HG03108 (cell line): ENCODE results near the gene SNX8.

Experiments used
- ATAC-seq: cut with Tn5 transposase; IDR thresholded peaks from one replicate; pipeline ENCODE4 v1.9.1; 2021; ENCODE audit warnings: moderate library complexity; ENCODE audit not compliant: unreplicated experiment

The SNX8 gene

DNA sequence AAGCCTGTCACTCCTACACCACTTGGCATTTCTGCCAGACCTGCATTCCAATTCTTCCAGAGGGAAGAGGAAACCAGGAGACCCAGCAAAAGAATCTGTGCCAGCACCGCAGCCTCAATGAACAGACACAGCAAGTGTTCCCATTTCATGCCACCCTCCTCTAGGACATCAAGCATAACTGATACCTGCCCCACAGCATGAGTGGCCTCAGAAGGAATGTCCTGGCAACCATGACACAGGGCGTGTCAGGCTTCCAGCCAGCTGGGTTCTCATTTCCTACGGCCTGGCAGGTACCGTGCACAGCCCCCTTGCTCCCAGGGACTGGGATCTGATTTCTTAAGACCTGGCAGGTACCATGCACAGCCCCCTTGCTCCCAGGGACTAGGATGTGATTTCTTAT is 89.3 kb downstream of the SNX8 start:
- ATAC-seq = no peak

DNA sequence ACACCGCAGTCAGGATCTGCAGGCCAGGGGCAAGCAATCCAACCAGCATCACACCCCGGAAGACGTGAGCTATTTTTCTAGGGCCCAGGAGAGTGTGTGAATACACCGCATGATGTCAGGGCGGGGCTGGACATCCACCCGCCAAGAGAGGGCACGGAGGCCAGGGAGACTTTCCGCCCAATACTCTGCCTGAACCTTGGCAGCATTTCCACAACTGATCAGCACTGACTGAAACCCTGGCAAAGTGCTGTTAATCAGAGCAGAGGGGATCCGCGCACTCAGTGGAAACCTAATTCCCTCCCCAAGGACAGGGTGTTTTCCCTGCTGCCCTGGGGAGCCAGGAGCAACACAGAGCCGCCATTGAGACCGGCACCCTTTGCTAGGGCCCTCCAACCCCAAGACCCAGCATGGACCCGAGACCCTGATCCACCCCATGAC is 89.7 kb downstream of the SNX8 start:
- ATAC-seq = no peak

DNA sequence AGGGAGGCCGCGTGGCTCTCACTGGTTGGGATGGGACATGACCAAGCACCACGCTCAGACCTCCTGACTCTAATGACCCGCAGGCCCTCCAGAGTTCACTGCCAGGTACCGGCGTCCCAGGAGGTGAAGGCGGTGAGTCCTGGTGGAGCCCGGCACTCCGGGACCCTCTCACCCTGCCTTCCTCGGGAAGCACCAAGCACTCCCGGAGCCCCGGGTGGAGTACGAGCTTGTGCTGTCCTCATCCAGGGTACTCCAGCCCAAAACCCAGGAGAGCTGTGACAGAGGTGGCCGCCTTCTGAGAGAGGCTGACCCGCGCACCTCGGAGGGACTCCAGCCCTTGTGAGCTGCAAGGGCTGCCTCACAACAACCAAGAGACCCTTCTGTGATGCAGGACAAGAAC is 90.9 kb downstream of the SNX8 start:
- ATAC-seq = no peak

DNA sequence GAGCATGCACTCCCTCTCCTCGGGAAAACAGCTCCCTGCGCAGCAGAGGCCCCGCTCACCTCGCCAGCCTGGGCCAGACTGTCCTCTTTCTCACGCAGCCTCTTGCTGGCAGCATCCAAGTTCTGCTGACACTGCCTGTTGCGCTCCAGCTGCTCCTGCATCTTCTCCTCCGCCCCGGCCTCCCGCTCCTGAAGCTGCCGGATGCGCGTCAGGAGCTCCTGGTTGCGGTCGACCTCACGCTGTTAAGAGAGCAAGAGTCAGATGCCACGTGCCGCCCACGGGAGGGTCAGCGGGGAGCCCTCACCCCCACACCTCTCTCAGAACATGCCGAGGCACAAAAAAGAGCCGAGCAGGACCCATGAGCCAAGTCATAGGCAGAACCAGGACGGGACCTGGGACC is 91.7 kb downstream of the SNX8 start:
- ATAC-seq = no peak

DNA sequence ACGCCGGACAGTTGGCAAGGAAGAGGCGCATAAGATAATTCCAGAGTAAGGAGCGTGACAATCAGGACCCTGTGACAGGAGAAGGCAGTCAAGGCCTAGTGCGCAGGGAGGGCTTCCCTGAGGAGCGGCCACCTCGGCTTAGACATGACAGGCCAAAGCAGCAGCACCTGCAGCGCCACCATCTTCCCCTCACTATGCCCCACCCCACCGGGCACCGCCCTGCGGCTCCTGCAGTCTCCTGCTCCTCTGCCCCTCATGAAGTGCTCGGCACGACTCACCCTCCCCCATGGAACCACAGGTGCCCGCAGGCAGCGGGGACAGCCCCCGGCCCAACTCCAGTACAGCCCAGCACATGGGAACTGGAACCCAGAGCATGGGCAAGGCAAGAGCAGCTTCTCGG is 93.3 kb downstream of the SNX8 start:
- ATAC-seq = no peak

DNA sequence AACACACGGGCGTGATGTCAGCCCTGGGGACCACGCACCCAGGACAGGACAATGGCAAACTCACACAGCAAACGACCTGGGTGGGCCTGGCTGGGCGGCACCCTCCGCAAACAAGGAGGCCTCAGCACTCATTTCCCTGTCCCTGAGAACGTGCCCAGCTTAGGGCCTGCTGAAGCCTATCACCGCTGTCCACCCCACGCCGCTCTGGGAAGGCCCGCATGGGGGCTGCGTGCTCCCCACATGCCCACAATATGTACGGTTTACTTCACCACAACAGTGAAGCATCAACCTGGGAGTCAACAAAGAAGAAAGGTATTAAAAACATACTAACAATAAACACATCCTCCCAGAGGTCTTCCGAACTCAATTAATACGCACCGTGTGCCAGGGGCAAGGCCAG is 93.7 kb downstream of the SNX8 start:
- no peak for ATAC-seq

DNA sequence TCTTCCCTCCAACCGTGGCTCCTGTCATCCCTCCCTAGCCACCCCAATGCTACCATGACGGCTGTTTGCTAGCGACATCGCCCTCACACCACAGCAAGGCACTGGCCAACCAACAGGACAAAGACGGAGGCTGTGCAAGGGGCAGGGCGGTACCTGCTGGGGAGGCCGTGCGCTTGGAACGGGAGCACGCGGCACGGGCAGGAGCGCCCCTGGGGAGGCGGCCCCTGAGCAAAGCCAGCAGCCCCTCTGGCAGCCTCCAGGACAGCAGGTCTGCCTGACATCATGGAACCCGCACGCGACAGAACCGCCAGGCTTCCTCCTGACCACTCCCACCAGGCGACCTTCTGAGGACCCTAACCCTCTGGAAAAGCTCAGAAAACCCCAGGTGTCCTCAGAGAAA is 94.2 kb downstream of the SNX8 start:
- ATAC-seq = no peak

DNA sequence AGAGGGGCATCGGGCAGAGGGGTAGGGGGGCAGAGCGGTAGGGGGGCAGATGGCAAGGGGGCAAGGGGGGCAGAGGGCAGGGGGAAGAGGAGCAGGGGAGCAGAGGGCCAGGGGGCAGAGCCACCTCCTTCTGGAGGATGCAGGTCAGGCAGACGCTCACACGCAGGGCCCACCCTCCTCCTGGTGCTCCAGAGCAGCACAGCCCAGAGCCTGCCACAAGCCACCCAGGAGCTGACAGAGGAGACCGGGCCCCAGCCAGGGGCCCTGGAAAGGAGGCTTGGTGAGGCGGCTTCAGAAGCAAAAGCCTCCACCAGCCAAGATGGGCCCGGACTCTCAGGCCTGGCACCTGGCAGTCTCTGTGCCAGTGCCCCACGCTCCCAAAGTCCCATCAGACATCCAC is 94.6 kb downstream of the SNX8 start:
- ATAC-seq = no peak

DNA sequence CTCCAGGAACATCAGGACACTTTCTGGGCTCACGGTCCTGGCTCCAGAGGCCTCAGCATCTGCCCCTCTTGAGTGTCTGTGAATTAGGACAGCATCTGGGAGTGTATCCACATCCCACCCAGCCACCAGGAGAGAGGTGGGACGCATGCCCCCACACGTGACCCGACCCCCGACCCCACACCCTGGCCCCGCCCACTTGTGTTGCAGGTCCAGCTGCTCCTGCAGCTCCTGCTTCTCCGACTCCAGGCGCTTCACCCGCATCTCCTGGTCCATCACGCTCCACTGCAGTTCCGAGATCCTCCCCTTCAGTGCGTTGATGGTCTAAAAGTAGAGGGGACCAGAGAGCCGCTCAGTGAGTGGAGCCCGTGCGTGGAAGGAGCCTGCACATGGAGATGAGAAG is 95.1 kb downstream of the SNX8 start:
- no peak for ATAC-seq

DNA sequence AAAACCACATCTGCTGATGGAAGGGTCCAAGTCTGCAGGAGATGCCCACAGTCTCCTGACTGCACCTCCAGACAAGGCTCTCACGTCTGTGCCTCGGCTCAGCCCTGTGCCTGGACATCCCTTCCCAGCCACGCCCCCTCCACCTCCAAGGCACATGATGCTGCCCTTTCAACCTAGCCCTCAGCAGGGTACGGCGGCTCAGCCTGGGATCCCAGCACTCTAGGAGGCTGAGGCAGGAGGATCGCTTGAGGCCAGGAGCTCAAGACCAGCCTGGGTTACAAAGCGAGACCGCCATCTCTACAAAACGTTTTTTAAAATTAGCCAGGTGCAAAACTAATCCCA is 95.8 kb downstream of the SNX8 start:
- ATAC-seq = no peak

DNA sequence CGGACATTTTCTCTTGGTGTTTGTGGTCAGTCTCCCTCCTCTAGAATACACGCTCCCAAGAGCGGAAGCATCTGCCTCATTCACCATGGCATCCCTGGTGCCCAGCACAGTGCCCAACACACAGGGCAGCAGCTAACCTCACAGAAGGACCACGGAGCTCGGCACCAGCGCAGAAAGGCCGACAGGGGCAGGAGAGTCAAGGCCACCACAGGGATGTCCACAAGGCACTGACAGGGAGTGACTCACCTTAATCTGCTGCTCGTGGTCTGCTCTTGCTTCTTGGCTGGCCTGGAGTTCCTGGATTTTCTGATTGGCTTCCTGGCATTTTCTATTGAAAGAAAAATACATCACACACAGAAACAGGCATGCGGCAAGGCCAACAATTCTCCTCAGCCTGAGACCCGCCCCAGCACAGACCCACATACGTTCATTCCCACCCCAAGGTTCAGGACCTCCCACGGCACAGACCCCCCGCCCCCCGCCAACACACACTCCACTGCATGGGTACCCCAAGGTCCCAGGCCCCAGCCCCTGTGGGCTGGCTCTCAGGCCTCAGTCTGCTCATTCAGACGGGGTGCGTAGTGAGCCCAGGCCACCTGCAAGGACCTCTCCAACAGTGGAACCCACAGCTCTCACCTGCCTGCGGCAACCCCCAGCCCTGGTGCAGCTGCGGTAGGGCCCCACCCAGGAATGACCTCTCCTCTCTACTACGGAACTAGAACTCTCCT is 96.4 kb downstream of the SNX8 start:
- no peak for ATAC-seq

DNA sequence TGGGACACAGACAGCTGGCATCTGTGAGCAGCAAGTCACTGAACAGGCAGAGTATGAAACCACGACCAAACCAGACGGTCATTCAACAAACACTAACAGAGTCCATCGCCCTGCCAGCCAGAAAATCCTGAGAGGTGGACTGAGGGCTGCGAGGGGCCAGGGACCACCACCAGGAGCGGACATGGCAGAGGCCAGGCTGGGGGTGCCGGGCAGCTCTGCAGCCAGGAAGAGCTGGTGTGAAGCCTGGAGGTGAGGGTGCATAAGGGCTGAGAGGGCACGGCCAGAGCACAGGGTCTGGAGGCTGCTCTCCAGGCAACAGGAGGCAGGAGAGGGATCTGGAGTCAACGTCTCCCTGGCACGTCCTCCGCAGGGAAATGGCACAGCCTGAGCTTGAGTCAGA is 97.0 kb downstream of the SNX8 start:
- no peak for ATAC-seq

DNA sequence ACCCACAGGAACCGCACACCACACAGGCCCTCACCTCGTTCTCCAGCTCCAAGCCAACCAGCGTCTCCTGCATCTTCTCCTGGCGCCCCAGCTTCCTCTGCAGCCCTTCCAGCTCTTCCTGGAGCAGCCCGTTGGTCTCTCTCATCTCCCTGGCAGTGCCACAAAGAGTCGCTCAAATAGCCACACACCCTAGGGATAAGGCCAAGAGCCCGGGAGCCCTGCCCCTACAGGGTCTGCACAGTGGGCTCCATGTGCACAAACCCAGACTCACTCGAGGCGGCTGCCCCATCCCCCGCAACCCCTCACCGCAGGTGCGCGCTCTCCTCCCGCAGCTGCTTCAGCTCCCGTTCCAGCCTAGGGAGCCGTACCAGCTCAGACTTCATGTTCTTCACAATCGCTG is 98.4 kb downstream of the SNX8 start:
- no peak for ATAC-seq

DNA sequence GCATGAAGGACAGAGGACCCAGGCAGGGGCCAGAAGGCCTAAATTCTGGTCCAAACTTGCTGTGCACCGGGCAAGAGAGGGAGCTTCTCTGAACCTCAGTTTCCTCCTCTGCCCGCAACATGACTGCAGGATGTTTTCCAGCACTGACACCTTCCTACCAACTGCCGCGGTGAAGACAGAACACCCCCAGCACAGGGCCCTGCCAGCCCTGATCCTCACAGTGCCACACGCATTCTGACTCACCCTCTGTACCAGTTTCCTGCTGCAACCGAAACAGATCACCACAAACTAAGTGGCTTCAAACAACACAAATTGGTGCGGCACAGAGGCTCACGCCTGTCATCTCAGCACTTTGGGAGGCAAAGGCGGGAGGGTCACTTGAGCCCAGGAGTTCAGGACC is 99.6 kb downstream of the SNX8 start:
- ATAC-seq = no peak

DNA sequence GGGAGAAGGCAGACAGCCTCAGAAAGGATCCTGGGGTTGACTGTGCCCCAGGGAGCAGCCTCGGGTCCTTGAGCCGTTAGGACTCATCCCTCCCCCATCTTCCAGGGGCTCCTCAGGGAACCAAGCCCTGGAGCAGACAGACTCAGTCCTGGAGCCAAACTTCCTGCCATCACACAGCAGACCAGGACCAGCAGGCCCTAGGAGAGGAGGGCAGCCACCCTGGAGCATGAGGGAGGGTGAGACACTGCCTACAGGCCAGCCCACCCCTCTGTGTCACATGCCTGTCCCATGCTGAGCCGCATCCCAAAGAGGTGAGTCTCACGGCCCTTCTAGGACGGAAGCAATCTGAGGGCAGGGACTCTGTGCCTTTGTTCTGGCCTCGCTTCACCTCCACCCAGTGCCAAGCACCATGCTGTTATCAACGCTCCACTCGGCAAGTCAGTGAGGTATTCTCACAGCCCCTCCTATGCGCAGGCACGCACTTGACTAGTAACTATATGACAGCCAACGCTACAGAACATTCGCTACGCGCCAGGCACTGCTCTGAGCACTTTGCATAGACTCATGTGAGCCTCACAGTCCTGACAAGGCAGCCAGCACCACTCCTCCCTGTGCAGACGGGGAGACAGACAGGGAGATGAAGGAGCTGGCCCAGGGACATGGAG is 100.6 kb downstream of the SNX8 start:
- ATAC-seq = no peak

DNA sequence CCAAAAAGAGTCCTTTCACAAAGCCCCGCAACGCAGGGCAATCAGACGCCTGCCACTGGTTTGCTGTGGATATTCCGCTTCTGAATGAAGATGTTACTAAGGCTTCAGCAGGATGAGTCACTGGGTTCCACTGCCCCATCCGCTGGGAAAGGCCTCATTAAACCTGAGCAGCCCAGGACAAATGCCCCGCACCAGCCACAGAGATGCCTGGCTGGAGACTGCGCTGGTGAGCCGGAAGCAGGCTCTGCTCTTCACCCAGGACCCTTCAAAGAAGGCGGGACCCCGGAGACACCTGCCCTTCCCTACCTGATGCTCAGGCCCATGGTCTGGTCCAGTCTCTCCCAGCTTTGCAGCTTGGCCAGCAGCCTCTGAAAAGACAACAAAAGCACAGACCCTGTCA is 101.3 kb downstream of the SNX8 start:
- no peak for ATAC-seq

DNA sequence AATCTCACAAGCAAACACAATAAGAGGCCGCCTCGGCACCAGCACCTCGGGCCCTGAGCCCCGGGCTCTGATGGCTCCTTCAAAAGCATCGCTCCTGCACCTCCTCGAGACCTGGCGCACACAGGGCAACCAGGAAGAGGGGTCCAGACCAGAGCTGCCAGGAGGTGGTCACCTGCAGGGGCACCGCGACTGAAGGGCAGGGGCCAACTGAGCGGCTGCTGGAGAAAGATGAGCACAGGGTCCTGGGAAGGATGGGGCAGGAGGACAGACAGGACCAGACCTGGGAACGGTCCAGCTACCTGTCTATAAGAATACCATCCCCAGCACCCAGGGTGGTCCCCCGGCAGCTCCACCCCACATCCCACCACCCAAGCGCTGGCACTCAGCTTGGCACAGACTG is 102.3 kb downstream of the SNX8 start:
- no peak for ATAC-seq

DNA sequence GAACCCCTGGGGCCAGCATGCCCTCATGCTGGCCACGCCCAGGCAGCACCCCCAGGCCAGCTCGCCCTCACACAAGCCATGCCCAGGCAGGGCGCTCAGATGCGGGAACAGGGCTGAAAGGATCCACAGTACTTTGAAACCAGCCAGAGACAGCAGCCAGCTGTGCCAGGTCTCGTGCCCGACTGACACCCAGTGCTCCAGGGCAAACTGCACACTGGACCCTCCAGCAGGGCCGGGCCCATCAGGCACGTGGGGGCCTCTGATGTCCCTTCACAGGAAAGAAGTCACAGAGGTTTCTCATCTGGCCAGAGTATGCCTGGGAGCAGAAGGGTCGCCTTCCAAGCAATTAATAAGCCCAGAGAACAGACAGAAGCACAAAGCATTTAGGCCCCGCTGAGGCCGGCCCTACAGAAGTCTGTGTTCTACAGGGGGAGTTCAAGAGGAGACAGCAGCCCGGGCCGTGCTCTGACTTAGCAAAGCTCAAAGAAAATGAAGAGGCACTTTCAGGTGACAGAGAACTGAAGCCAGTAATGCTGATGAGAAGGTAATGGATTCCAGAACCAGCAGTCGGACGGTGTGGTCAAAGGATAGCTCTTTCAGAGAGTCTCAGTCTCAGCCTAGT is 102.9 kb downstream of the SNX8 start:
- no peak for ATAC-seq

DNA sequence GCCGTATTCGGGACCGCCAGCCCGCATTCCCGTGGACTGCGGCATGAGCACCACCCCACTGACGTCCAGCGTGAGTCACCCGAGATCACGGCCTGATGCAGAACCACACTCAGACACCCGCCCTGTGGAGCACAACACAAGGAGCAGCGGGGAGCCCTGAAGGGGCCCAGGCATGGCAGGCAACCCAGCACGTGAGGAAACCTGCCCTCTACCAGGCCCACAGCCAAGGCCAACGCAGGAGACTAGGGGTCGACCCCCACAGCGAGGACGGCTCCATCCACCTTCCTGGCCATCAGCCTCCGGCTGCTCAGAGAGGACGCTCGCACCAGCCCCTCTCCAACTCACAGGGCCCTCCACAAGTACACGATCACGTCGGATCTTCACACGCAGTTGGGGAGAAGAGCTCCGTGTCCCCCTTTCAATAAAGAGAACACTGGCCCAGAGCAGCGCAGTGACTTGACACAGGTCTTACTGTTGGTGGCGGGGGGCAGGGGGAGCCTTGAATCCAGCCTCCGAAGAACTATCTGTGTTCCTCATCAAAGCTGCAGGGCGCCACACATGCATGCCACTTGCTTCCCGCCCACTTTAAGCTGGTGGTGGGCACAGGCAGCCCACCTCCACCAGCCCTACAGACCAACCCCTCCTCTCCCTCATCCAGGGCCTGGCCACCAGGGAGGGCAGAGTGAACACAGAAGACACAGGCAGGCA is 103.5 kb downstream of the SNX8 start:
- ATAC-seq = no peak

DNA sequence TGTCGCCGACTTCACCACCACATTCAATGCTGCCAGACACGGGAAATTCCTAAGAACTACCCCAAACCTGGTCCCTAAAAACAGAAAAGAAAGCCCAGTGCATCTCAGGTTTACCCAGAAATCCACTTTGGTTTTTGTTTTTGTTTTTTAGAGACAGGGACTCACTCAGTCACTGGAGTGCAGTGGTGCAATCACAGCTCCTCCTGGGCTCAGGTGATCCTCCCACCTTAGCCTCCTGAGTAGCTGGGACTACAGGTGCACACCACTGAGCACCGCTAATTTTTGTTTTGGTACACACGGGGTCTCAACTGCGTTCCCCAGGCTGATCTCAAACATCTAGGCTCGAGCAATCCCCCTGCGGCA is 104.3 kb downstream of the SNX8 start:
- no peak for ATAC-seq

DNA sequence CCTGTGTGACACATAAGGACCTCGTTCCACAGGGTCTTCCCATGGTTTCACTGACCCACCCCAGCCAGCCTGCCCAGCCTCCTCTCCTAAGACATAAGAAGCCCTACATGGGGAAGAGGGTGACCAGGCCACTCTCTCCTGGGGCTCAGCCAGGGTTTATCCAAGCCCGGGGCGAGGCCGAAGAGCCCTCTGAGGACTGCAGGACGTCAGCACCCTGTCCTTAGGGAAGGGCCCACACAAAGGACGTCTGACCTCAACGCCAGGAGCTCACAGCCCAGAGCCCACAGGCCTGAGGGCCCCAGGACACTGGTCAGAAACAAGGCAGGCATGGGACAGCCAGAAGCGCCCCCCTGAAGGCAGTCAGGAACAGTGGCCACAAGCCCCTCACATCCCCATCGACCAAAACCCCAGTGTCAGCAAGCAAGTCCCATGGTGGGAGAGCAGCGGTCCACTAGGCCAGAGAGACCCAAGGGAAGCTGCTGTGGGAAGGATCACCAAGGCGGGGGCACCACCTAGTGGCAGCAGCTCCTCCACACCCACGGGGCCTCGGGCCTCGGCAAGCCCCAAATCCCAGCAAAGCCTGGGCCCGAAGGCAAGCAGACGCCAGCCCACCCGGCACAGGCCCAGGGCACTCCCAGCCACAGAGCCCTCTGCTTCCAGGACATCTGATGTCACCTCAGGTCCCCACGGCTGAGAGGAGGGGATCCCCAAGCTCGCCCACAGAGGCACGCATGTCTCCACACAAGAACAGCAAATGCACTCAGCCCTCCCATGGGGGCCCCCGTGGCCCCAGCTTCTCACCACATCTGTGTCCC is 104.9 kb downstream of the SNX8 start:
- ATAC-seq = peak; percentile 53
